ENCODE results near the gene PARD3. TPM values are rescaled to one million over a fixed set of nuclear protein-coding genes. Genes with fewer than 3 reads are reported as not detected.

The PARD3 gene
- total and polyA plus RNA-seq, 2 donors (not counting 3 experiments of a cell fraction or from before 2014, with no cell fraction given) = 7.3 to 24.1 TPM

- Histone ChIP-seq H3K4me1 (ENCODE audit: control insufficient read depth, extremely low read depth, insufficient read depth, low read length) (no peaks in the 10 kb centered on the region), H3K4me2 (ENCODE audit: insufficient read depth, low read length) (no peak overlapping the region), H3K9ac (replicated peaks; ENCODE audit: extremely low read depth, insufficient read depth, low read length) (no peak overlapping the region), H3K4me3 (replicated peaks in 1 of 3; ENCODE audit: insufficient read depth in 1 of 3, low read depth in 1 of 3, low read length in 3 of 3) (no peak overlapping the region), H3K27ac (ENCODE audit: insufficient read depth, low read depth, low read length) (no peak overlapping the region), H3K36me3 (ENCODE audit: control insufficient read depth in 2 of 2, extremely low read depth in 1 of 2, insufficient read depth in 2 of 2, low read length in 2 of 2) (no peaks in the 10 kb centered on the region), H2AFZ (ENCODE audit: low read depth, low read length) (no peak overlapping the region), H3K27me3 (ENCODE audit: control insufficient read depth in 2 of 2, insufficient read depth in 2 of 2, low read length in 2 of 2) (no peaks in the 10 kb centered on the region), H3K9me1 (replicated peaks; ENCODE audit: control insufficient read depth, extremely low read depth, insufficient read depth, low read length) (no peaks in the 10 kb centered on the region), H4K20me1 (replicated peaks; ENCODE audit: control insufficient read depth, extremely low read depth, insufficient read depth, low read length) (no peaks in the 10 kb centered on the region), H3K9me3 (replicated peaks; ENCODE audit: control insufficient read depth, insufficient read depth, low read length) (no peaks in the 10 kb centered on the region), H3K79me2 (ENCODE audit: control insufficient read depth, insufficient read depth, low read length) (no peaks in the 10 kb centered on the region)
- FAIRE-seq (no peak), DNase-seq (ENCODE audit: low read depth, low spot score) (no peak)
- ChIA-PET CTCF (interaction anchor here (1.8 kb wide), 1 partner anchor 11 kb away, joined by 4 read pairs; no protein-coding TSS in a partner anchor), POLR2A (no interaction called here)
- BruUV-seq (replicated peaks) = no TSS peak
- intact Hi-C loops (cut with micrococcal nuclease) (no loop called here), dilution Hi-C loops (cut with MboI; ENCODE audit: extremely low pct_ligation_motif_present, low sequenced_read_pairs) (no loop called here)
- TF ChIP-seq GATA2 (IDR thresholded peaks at IDR 0.05; ENCODE audit: insufficient read depth, insufficient read length, low read depth, low read length) = no peak
- no peak for TF ChIP-seq FOS (IDR thresholded peaks at IDR 0.05; ENCODE audit: borderline replicate concordance, insufficient read depth, low read length)
- no peak for TF ChIP-seq MYC (IDR thresholded peaks at IDR 0.05; ENCODE audit: low read depth, low read length)
- TF ChIP-seq EZH2 (IDR thresholded peaks at IDR 0.05; ENCODE audit: borderline replicate concordance, low read depth, low read length, severe bottlenecking) = no peak
- no peak for TF ChIP-seq POLR2A (IDR thresholded peaks at IDR 0.05; ENCODE audit: low read depth, low read length)
- no peak for TF ChIP-seq MAX (IDR thresholded peaks at IDR 0.05; ENCODE audit: insufficient read depth, insufficient read length)
- TF ChIP-seq CTCF (IDR thresholded peaks at IDR 0.05; ENCODE audit: extremely low read depth in 1 of 2, insufficient read depth in 1 of 2, low read depth in 1 of 2, low read length in 2 of 2) = no peak
- TF ChIP-seq POLR2AphosphoS5 (IDR thresholded peaks at IDR 0.05; ENCODE audit: insufficient read depth, low read depth, low read length) = no peak
- no peak for TF ChIP-seq JUN (IDR thresholded peaks at IDR 0.05; ENCODE audit: borderline replicate concordance, insufficient read depth, insufficient read length, low read depth)
These were observed 323.4 kb downstream of the PARD3 start for GRCh38 chr10:34491678-34492077.
